ENCODE measurements around the gene TSPAN4.

DNA sequence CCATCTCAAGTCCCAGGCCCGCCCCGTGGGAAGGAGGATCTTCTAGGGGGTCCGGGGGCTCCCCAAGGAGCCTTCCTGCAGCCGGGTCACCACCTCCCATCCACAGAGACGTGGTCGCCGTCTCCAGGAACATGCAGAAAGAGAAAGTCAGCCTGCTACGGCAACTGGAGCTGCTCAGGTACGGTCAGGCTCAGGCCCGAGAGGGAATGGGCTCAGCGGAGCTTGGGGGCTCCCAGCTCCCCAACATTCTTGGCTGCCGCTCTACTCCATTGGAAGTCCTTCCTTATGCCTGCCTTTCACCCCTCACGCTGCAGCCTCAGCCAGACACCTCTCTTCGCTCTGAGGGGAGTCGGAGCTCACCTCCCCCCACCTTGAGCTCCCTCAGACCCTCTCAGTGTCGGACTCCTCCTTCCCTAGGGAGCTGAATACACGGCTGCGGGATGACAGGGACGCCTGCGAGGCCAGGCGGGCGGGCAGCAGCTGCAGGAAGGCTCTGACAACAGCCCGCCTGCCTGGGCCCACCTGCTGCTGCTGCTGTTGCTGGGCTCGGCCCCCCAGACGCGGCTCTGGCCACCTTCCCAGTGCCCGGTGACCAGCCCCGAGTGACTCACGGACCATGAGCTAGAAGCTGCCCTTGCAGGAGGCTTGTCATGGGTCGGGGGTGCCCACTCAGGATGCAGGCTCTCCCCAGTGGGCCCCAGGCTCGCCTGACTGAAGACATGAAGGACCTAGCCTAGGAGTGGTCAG, 11.4 kb upstream of the TSPAN4 start:
- TF ChIP-seq, protein P1, sequence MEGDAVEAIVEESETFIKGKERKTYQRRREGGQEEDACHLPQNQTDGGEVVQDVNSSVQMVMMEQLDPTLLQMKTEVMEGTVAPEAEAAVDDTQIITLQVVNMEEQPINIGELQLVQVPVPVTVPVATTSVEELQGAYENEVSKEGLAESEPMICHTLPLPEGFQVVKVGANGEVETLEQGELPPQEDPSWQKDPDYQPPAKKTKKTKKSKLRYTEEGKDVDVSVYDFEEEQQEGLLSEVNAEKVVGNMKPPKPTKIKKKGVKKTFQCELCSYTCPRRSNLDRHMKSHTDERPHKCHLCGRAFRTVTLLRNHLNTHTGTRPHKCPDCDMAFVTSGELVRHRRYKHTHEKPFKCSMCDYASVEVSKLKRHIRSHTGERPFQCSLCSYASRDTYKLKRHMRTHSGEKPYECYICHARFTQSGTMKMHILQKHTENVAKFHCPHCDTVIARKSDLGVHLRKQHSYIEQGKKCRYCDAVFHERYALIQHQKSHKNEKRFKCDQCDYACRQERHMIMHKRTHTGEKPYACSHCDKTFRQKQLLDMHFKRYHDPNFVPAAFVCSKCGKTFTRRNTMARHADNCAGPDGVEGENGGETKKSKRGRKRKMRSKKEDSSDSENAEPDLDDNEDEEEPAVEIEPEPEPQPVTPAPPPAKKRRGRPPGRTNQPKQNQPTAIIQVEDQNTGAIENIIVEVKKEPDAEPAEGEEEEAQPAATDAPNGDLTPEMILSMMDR (IDR thresholded peaks at IDR 0.05) = no peak
- no peak for TF ChIP-seq EP300 (IDR thresholded peaks at IDR 0.05)
- TF ChIP-seq POLR2A (IDR thresholded peaks at IDR 0.05) = no peak

Measured in tibial nerve (tissue), 4 donors.